ENCODE measurements around the gene JMJD7.
A peak's percentile ranks its signal among the peaks of the same experiment; 100 is the strongest.

The JMJD7 gene

DNA sequence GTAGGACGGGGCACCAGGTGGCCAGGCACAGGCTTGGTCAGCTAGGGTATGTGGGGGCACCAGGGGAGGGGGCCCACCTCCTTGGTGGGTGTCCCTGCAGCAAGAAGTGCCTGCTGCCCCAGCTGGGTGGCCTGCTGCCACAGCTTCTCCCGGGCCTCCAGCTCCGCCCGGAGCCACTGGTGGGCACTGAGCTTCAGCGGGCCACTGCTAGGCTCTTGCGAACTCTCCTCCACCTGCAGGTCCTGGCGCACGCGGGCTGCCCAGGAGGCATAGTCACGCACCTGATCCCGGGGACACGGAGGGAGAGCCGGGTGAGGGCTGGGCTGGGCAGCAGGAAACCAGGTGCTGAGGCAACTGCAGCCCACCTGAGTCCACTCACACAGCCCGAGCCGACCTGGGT lies 40.4 kb downstream of the JMJD7 start:
- no peak for DNase-seq

DNA sequence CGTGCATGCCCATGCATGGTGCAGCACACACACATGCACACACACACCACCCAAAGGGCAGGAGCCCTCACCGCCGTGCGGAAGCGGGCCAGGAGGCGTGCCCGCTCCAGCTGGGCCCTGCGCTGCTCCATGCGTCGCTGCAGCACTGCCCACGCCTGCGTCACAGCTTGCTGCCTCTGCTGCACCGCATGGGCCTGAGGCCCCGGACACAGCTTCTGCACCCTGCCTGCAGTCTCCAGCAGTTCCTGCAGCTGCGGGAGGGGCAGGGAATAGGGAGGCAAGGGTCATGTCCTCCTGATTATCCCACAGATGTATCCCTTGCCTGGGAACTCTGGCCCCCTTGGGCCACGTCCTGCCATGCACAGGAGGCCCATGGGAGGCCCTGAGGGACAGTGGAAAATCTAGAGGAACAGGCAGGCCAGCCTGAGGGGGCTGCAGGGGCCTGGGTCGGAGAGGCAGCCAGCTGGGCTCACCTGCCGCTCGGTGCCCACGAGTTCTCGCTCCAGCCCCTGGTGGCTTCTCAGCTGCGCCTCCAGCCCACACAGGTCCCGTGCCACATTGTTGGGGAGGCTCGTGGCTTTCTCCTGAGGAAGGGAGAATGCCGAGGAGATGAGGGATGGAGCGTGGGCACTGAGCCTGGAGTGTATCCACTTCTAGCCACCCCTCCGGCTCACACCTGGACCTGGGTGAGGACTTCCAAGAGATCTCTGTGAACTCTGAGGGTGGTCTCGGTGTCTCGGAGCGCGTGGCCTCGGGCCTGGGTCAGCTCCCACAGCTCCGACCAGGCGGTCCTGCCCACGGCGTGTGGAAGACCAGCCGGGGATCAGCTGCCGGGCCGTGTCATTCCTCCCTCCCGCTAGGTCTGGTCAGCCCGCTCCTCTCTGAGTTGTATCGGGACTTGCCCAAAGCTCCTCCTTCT lies 42.1 kb downstream of the JMJD7 start:
- DNase-seq = no peak

DNA sequence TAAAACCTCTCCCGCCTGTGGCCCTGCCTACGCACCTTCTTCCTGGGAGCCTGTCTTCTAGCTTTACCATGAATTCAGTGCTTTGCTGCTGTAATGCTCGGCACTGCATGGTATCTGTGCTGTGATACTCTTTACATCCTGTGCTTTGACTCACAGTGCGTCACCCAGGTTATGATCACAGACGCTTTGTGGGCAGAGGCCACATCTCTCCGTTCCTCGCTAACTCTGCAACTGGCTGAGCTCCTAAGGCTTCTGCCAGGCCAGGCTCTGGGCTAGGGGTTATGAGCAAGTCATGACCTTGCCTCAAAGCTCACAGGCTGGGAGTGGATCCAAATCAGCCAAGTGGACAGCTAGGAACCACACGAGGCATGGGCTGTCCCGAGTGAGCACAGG lies 42.8 kb downstream of the JMJD7 start:
- DNase-seq = no peak

DNA sequence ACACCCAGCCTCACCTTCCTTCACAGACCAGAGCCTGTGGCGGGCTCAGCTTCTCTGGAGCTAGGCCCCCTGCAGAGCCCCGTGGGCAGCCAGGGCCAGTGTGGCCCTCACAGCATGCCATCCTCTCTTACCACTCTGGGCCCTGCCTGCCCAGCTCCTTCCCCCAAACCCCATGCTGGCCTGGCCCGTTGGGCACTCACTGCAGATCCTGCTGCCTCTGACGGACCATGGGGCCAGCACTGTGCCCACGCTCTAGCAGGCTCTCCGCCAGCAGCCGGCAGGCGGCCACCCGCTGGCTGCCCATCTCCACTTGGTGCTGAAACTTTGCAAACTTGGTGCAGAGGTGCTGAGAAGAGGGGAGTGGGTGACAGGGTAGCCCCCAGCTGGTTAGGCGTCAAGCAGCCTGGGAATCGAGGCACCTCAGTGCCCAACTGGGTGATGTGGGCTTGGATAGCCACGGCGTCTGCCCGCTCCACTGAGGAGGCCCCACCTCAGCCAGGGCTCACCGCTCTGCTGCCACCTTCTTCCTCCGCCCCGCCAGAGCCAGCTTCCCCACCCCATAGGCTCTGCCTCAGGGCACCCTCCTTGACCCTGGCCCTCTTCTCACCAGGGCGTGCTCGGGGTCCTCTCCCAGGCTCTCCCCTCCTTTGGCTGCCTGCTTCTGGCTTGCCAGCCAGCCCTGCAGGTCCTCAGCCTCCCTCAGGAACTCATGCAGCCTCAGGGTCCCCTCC lies 43.4 kb downstream of the JMJD7 start:
- no peak for DNase-seq

DNA sequence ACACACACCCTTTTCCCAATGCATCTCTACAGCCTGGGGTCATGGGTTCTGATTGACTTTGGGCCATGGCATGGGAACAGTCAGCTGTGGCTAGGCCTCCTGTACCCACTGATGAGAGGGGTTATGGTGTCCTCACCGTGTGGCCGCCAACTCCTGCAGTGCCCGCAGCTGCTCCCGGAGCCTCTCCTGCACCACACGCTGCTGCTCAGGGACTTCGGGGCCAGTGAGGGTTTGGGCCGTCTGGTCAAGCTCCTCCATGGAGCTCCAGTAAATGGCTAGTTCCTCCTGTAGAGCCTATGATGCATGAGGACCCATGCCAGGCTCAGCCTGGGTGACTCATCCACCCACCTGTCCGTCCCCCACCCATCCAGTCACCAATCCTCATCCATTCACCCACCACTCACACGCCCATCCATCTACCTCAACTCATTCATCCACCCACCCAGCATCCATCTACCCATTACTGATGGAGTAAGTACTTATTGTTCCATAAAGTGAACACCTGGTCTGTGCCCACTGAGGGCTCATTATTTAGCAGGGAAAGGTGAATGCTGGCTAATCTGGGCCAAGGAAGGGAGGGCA lies 44.4 kb downstream of the JMJD7 start:
- no peak for DNase-seq

DNA sequence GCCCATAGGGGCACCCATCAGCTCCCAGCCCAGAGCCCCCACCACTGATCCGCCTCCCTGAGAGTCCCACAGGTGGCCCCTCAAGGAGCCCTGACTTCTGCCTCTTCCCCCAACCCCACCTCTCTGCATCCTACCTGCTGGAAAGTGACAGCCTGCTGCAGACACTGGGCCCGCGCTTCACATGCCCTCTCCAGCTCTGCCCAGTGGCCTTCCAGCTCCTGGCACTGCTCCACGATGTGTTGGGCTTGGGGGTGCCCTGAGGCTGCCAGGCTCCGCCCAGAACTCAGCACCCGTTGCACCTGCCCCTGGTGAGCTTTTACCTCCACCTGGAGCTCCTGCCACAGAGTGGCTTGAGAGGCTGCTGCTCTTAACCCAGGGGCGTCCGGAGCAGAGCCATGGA lies 45.8 kb downstream of the JMJD7 start:
- DNase-seq = no peak

DNA sequence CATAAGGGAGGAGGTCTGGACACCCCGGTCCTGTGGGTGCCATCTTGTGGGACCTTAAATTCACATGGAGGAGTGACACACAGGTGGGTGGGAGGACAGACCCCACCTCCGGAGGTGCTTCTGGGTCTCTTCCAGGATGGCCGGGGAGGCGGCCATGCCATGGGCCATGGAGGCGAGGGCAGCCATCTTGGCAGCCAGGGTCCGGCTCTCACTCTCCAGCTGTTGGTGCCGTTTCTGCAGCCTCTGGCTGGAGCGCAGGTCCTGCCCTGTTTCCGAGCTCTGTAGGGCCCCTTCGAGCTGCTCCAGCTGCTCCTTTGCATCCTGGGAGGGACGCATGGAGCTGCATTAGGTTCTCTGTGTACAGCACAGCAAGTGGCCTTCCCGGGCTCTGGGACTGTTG lies 46.8 kb downstream of the JMJD7 start:
- no peak for DNase-seq

DNA sequence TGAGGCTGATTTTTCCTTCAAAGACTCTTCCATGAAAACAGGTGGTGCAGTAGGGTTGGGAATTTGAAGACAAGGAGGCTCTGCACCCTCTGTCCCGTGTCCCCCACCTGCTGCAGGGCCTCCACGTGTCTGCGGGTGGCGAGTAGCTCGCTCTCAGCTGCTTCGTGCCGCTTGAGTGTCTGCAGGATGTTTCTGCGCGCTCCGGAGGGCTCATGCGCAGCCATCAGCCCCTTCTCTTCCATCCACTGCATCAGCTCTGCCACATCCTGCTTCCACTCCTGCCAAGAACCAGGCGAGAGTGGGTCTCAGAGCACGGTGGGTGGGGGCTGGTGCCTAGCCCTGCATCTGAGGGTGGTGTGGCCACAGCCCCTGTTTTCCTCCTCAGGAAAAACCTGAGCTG lies 48.1 kb downstream of the JMJD7 start:
- DNase-seq = no peak

DNA sequence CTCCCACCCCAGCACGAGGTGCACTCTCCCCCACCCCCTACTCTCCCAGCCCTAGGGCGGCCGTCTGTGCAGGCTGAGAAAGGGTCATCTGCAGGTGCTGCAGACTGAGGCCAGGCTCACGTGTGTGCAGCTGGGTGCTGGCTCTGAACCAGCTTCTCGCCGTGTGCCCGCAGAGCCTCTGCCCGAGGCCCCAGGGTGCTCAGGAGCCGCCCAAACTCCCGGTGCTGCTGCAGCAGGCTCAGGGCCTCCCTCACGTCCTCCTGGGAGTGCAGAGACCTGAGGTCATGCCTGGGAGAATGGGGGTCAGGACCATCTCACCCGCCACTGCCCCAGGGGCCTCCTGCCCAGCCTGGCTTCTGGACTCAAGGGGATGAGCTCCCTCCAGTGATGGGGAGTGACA lies 48.8 kb downstream of the JMJD7 start:
- DNase-seq = no peak

DNA sequence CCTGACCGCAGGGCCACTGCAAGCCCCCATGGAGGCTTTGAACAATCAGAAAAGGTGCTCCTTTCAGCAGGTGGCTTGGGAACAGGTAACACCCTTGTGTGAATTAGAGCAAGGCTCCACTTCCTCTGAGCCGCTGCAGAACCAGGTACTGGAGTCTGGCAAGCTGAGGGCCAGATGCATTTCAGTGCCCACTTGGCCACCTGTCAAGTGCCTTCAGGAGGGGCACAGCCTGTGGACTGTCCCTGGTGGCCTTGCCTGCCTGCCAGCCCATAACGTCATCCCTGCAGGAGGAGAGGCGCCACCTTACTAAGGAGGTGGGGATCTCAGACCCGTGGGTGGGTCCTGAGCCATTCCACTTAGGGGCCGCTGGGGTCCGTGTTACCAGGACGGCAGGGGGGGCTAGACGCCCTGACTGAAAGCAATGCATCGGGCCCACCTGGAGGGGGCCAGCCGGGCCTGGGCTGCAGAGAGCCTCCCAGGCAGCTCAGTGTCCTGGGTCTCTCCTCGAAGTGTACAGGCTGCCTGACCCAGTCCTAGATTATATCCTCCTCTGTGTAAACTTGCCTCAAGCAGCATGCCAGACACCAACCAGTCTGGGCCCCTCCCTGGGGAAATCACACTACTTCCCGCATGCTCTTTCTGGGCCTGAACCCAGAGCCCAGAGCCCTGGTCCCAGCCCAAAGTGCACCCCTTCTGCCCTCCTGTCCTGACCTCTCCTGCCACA lies 49.9 kb downstream of the JMJD7 start:
- no peak for DNase-seq

DNA sequence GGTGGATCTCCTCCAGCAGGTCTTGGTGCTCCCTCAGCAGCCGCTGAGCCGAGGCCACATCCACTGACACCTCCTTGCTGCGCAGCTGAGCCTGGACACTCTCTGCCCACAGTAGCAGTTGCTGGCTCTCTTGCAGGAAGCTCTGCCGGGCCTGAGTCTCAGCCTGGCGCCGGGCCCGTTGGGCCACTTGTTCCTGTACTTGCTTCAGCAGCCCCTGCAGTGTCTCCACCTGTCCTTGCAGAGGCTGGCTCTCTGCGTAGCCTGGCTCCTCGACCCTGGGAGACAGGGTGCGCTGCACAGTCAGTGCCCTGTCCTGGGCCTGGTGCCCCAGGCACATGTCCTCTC lies 50.4 kb downstream of the JMJD7 start:
- no peak for DNase-seq

DNA sequence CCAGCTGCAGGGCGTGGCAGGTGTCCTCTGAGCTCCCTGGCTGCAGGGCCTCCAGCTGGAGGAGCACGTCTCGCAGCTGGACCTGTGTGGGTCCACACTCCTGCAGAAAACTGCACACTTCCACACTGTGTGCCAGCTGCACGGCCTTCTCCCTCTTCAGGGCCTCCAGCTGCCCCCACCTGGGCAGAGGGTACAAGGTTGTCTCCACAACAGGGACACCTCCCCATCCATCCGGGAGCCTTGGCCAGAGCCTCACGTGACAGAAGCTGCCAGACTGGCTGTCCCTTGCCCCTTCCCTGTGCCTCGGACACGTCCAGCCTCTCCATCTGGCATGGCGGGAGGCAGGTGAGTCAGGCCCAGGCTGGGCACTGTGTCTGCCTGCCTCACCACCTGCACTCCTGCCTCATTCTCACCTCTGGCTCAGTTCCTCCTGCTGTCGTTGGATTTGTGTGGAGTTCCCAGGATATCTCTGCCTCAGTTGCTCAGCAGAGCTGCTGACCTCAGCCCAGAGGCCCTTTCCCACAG lies 51.5 kb downstream of the JMJD7 start:
- DNase-seq = no peak

DNA sequence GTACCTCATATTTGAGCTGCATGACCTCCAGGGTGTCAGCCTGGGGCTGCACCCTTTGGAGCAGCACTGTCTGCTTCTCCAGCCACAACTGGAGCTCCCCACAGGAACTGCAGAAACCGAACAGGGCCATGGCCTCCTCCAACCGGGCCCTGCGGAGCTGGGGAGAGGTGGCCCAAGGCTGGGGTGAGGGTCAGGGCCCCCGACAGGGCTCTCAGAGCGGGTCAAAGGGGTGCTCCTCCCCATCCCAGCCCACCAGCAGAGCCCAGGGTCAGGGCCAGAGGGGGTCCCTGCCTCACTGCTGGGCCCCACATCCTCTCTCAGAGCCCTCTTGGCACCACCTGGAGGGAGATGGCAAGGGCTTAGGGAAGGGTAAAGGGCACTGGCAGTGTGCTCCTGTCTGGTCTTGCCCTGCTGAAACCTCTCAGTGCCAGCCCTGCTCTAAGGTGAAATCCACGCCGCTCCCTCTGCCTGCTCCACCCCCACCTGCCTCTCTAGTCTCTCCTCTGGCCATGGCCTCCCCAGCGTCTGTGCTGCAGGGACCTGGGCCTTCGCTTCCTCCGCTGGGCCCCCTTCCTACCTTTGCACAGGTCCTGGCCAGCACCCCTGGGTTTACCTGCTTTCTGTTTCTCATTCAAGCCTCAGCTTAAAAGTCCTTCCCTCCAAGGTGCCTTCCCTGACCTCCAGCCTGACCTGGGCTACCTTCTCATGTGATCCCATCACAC lies 52.4 kb downstream of the JMJD7 start:
- no peak for DNase-seq

DNA sequence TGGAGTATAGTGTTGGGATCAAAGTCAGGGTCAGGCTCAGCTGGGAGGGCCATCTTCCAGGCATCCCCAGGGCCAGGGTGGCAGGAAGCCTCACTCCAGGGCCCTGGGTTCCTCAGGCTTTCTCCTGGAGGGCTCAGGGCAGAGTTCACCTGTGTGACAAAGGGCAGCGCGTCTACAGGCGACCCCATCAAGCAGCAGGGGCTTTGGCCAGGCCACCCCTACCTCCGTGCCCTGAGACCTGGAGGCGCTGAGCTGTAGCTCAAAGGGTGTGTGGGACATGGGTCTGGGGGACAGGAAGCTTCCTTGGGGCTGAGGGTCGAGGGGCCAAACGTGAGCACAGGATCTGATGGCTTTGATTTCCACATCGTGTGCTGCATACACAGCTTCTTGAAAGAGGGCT lies 53.2 kb downstream of the JMJD7 start:
- no peak for DNase-seq

DNA sequence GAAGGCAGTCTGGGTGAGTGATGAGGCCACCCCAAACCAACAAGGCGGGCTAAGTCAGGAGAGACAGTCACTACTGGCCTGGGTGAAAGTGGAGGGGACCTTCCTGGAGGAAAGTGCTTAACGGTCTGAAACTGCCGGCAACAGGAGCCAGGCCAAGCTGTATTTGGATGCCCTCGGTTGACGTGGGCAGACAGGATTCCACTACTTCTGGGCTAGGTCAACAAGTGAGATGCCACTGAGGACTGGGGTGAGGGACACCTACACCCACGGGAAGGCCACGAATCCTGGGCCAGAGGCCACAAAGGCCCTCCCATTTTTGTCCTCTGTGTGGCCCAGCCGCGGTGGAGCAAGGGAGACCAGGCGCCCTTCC lies 53.6 kb downstream of the JMJD7 start:
- DNase-seq = no peak

DNA sequence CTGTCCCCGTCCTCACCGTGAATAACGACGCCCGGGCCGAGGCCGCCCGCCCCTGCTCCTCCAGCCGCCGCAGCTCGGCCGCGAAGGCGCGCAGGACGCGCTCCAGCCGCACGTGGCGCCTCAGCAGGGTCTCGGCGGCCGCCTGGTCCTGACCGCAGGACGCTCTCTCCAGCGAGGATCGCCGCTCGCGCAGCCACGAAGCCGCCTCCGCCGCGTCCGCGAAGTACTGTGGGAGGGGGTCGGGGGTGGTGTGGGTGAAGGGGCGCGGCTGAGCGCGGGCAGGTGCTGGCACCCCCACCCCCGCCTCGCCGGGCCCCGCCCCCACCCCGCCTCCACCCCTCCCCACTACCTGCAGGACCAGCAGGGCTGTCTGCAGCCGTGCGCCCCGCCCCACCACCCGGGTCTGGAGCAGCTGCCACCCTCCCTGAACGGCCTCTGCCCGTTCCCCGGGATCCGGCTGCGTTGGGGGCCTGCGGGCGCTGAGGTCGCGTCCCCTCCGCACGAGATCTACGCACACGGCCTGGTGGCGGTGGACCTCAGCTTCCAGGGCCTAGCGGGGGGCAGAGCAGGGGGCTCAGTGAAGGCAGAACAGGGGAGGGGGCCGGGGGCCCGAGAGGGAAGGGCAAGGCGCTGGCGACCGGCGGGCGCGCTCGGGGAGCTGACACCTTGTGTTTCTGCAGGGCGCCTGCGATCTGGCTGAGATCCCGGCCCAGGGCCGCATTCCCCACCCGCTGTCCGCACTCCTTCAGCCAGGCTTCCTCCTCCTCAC lies 54.2 kb downstream of the JMJD7 start:
- DNase-seq = no peak

DNA sequence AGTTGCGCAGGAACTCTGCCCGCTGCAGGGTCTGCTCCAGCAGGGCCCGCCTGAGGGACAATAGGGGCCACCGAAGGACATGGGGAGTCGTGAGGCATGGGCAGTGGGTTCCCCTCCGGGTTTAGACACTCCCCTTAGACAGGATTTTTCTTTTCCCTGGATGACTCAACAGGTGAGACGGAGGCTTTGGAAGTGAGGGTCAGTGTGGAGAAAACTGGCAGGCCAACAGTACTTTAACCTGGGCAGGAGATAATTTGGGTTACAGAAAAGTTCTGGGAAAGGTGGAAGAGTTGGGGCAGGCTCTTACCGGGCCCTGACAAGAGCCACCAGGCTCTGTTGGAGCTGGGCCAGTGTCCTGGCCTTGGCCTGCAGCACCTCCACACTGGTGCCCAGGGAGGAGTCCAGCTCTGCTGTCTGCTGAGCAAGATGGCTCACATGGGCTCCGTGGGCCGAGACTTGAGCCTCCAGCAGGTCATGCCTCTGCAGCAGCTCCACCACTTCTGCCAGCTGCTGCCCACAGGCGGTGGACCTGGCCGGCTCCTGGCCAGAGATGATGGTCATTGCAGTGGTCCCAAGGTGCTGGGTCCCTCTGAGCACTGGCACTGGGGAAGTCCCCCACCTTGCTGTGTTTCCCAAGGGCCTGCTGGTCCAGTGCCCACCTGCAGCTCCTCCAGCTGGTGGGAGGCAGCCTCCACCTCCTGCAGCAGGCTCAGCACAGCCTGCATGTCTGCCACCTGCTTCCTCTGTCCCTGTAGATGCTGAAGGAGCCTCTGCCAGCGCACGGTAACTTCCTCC lies 55.0 kb downstream of the JMJD7 start:
- DNase-seq = peak; percentile 58

DNA sequence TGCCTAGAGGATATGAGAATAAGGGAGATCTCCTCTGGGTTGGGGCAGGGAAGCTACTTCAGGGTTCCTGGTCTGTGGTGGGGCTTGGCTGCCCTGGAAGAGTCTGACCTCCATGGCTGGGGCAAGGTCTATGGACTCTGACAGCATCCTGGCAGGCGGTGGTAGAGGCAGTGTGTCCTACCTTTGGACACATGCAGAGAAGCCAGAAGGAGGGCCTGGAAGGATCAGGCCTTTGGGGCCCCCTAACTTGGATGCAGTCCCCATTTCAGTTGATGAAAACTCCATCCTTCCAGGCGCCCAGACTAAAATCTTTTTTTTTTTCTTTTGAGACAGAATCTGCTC lies 55.6 kb downstream of the JMJD7 start:
- no peak for DNase-seq

DNA sequence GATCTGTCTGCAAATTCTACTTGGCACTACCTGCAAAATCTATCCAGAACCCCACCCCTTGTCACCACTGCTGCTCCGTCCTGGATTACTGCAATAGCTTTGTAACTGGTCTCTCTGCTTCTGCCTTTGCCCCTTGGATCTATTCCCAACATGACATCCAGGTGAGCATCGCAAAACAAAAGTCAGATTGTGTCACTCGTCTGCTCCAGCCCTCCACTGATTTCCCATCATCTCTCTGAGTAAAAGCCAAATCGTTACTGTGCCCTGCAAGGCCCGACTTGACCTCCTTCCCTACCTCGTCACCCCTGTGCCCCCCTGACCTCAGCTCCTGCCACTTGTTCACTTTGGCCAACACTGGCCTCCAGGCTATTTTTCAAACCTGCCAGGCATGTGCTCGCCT lies 56.6 kb downstream of the JMJD7 start:
- DNase-seq = no peak

DNA sequence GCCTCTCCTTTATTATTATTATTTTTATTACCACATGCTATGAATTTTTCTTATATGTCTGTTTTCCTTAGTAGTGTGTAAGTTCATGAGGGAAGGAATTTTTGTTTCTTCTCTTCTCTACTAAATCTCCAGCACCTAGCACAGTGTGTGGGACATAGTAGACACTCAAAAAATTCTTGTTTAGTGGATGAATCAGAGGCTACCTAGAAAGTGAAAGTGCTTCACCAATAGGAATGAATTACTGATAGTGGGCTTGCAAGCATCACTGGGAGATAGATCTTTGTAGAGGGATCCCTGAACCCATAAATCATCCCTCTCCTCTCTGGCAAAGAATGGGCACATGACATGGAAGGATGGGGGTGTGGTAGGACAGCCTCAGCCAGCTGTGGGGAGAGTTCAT lies 57.4 kb downstream of the JMJD7 start:
- no peak for DNase-seq

DNA sequence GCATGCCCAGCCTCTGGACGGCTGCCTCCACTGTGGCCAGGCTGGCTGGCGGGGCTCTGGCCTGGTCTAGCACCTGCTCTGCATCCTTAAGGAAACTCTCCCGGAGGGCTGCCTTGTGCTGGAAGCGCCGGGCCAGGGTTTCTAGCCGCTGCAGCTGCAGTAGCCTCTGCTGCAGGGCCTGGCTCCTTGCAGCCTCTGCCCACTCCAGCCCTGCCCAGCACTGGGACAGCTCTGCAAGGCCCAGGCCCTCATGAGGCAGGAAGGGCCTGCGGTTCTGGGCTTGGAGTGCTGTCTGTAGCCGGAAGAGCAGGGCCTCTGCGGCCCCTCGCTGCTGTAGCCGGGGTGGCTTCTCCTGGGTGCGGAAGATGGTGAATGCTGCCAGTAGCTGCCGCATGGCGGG lies 57.9 kb downstream of the JMJD7 start:
- DNase-seq = no peak
